HepG2 (cell line): ENCODE data around the gene ABCC3. TPM values are rescaled to one million over a fixed set of nuclear protein-coding genes. Genes with fewer than 3 reads are reported as not detected.

ENCODE experiments used
- CBFB ChIP-seq: sonication (generic); formaldehyde crosslinking; IDR thresholded peaks from 2 replicates; pipeline ENCODE4 v1.4.0; 2020; ENCODE audit warnings: missing genetic modification reagents
- FOSL1 ChIP-seq: sonication (generic); formaldehyde crosslinking; IDR thresholded peaks from 2 replicates; pipeline ENCODE4 v1.9.0; 2021; ENCODE audit warnings: missing genetic modification reagents, borderline replicate concordance
- GFI1 ChIP-seq: sonication (generic); formaldehyde crosslinking; IDR thresholded peaks from 2 replicates; pipeline ENCODE4 v1.5.0; 2020; ENCODE audit warnings: missing genetic modification reagents, mild to moderate bottlenecking, borderline replicate concordance
- HNRNPLL ChIP-seq: fragments of 200-400 bp; formaldehyde crosslinking; IDR thresholded peaks from 2 replicates; pipeline ENCODE4 v1.6.1; 2017; ENCODE audit warnings: mild to moderate bottlenecking, low read depth, low read length; ENCODE audit not compliant: poor library complexity, severe bottlenecking
- KDM5A ChIP-seq: fragments of 200-600 bp; sonication (generic); IDR thresholded peaks from 2 replicates; pipeline ENCODE4 v1.7.0; 2018; ENCODE audit warnings: antibody characterized with exemption, mild to moderate bottlenecking, low read length, borderline replicate concordance
- KLF11 ChIP-seq: IDR thresholded peaks from 2 replicates; pipeline ENCODE4 v1.6.1; 2016; ENCODE audit warnings: missing compliant biosample characterization
- KLF6 ChIP-seq: IDR thresholded peaks from 2 replicates; pipeline ENCODE4 v1.8.0; 2016; ENCODE audit warnings: missing biosample characterization, missing genetic modification reagents
- MIER2 ChIP-seq: IDR thresholded peaks from 2 replicates; pipeline ENCODE4 v1.6.1; 2016; ENCODE audit warnings: missing biosample characterization, missing genetic modification reagents
- NRL ChIP-seq: sonication (generic); formaldehyde crosslinking; IDR thresholded peaks from 2 replicates; pipeline ENCODE4 v1.5.0; 2020; ENCODE audit warnings: missing genetic modification reagents, mild to moderate bottlenecking, moderate library complexity, borderline replicate concordance
- PAF1 ChIP-seq: IDR thresholded peaks from 2 replicates; pipeline ENCODE4 v1.6.1; 2016; ENCODE audit warnings: missing genetic modification reagents, missing compliant biosample characterization
- RAD51 ChIP-seq: fragments of 450-650 bp; IDR thresholded peaks from 2 replicates; pipeline ENCODE4 v1.6.1; 2016; ENCODE audit warnings: borderline replicate concordance
- TSC22D2 ChIP-seq: sonication (generic); formaldehyde crosslinking; IDR thresholded peaks from 2 replicates; pipeline ENCODE4 v1.5.1; 2020; ENCODE audit warnings: missing genetic modification reagents, mild to moderate bottlenecking, borderline replicate concordance
- ZNF136 ChIP-seq: sonication (generic); formaldehyde crosslinking; IDR thresholded peaks from 2 replicates; pipeline ENCODE4 v1.8.1; 2022; ENCODE audit warnings: low read depth, mild to moderate bottlenecking, moderate library complexity, missing genetic modification reagents
- ZNF143 ChIP-seq: sonication (generic); formaldehyde crosslinking; IDR thresholded peaks from 2 replicates; pipeline ENCODE4 v1.4.0; 2020; ENCODE audit warnings: missing genetic modification reagents
- ZNF3 ChIP-seq: IDR thresholded peaks from 2 replicates; pipeline ENCODE4 v1.7.0; 2017; ENCODE audit warnings: inconsistent platforms
- ZNF557 ChIP-seq: sonication (generic); formaldehyde crosslinking; IDR thresholded peaks from 2 replicates; pipeline ENCODE4 v1.4.0; 2020; ENCODE audit warnings: missing genetic modification reagents
- ZNF644 ChIP-seq: IDR thresholded peaks from 2 replicates; pipeline ENCODE4 v1.6.1; 2016; ENCODE audit warnings: low read depth
- ZNF703 ChIP-seq: sonication (generic); formaldehyde crosslinking; IDR thresholded peaks from 2 replicates; pipeline ENCODE4 v1.5.1; 2020; ENCODE audit warnings: missing genetic modification reagents, mild to moderate bottlenecking, moderate library complexity, borderline replicate concordance
- ZNF792 ChIP-seq: IDR thresholded peaks from 2 replicates; pipeline ENCODE4 v1.6.1; 2016
- ZSCAN21 ChIP-seq: sonication (generic); formaldehyde crosslinking; IDR thresholded peaks from 2 replicates; pipeline ENCODE4 v1.8.0; 2022; ENCODE audit warnings: mild to moderate bottlenecking, missing genetic modification reagents, moderate library complexity, borderline replicate concordance
- polyA plus RNA-seq, 8 experiments: library from polyadenylated mRNA; depleted of rRNA in 3 of 8; stranded (reverse) in 7 of 8; unstranded in 1 of 8; fragments of >200 nt; fragmentation: Illumina TruSeq in 4 of 8; extraction: Trizol in 4 of 8; gene quantifications; 2 replicates each; pipeline versions ENCODE4 v1.2.1 to v1.2.3, GENCODE V29; 2011 to 2016; ENCODE audit warnings: low read depth in 4 of 8, missing spikeins in 1 of 8, mixed read lengths in 1 of 8; ENCODE audit not compliant: insufficient read depth in 1 of 8
- total RNA-seq, 5 experiments: library from RNA; depleted of rRNA; stranded (reverse); fragments of >200 nt; fragmentation: Illumina TruSeq; extraction: Trizol; gene quantifications; 2 replicates each; pipeline ENCODE4 v1.2.3, GENCODE V29; 2016; ENCODE audit warnings: low read depth in 1 of 5
- TF ChIP-seq, protein P1 (sequence below), 2 experiments: sonication (generic) in 1 of 2; formaldehyde crosslinking in 1 of 2; IDR thresholded peaks; 2 replicates each; pipeline versions ENCODE4 v1.4.0 to v1.6.1; 2016 to 2020; ENCODE audit warnings: borderline replicate concordance in 1 of 2, low read depth in 1 of 2, mild to moderate bottlenecking in 1 of 2, missing genetic modification reagents in 1 of 2
- TF ChIP-seq, protein P2 (sequence below): sonication (generic); formaldehyde crosslinking; IDR thresholded peaks from 2 replicates; pipeline ENCODE4 v1.4.0; 2020; ENCODE audit warnings: mild to moderate bottlenecking, missing genetic modification reagents
- TF ChIP-seq, protein P3 (sequence below): IDR thresholded peaks from 2 replicates; pipeline ENCODE4 v1.6.1; 2016; ENCODE audit warnings: low read depth
- TF ChIP-seq, protein P4 (sequence below): sonication (generic); formaldehyde crosslinking; IDR thresholded peaks from 2 replicates; pipeline ENCODE4 v1.4.0; 2020; ENCODE audit warnings: missing genetic modification reagents

ABCC3 gene
- total and polyA plus RNA-seq, 2 of the 13 experiments (the other 11 are each of a cell fraction or from before 2014, with no cell fraction given): 25.2 to 50.7 TPM

DNA sequence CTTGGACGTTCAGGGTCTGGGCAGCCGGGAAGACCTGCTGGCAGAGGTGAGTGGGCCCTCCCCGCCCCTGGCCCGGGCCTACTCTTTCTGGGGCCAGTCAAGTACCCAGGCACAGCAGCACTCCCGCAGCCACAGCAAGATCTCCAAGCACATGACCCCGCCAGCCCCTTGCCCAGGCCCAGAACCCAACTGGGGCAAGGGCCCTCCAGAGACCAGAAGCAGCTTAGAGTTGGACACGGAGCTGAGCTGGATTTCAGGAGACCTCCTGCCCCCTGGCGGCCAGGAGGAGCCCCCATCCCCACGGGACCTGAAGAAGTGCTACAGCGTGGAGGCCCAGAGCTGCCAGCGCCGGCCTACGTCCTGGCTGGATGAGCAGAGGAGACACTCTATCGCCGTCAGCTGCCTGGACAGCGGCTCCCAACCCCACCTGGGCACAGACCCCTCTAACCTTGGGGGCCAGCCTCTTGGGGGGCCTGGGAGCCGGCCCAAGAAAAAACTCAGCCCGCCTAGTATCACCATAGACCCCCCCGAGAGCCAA is 8.6 kb upstream of the ABCC3 start (continued):
- TF ChIP-seq KDM5A (no peak), ZNF143 (no peak), ZSCAN21 (CRISPR knock-in tag) (no peak), HNRNPLL (peak; percentile 53), ZNF792 (CRISPR knock-in tag) (0 out of 2 replicates have a peak, but pooled peaks have one; percentile 52), MIER2 (CRISPR knock-in tag) (peak; percentile 49; the same call in 1 of the 2 replicates), KLF11 (0 out of 2 replicates have a peak, but pooled peaks have one; percentile 67), TSC22D2 (0 out of 2 replicates have a peak, but pooled peaks have one; percentile 24), NRL (CRISPR knock-in tag) (no peak; the same call in 1 of the 2 replicates), ZNF136 (CRISPR knock-in tag) (no peak), FOSL1 (no peak), ZNF703 (CRISPR knock-in tag) (no peak), ZNF644 (CRISPR knock-in tag) (0 out of 2 replicates have a peak, but pooled peaks have one; percentile 29), PAF1 (CRISPR knock-in tag) (no peak), KLF6 (CRISPR knock-in tag) (no peak), CBFB (CRISPR knock-in tag) (no peak; the same call in 1 of the 2 replicates), GFI1 (CRISPR knock-in tag) (no peak), RAD51 (no peak), ZNF3 (CRISPR knock-in tag) (no peak), ZNF557 (CRISPR knock-in tag) (no peak)
- TF ChIP-seq, protein P1, sequence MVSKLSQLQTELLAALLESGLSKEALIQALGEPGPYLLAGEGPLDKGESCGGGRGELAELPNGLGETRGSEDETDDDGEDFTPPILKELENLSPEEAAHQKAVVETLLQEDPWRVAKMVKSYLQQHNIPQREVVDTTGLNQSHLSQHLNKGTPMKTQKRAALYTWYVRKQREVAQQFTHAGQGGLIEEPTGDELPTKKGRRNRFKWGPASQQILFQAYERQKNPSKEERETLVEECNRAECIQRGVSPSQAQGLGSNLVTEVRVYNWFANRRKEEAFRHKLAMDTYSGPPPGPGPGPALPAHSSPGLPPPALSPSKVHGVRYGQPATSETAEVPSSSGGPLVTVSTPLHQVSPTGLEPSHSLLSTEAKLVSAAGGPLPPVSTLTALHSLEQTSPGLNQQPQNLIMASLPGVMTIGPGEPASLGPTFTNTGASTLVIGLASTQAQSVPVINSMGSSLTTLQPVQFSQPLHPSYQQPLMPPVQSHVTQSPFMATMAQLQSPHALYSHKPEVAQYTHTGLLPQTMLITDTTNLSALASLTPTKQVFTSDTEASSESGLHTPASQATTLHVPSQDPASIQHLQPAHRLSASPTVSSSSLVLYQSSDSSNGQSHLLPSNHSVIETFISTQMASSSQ (IDR thresholded peaks at IDR 0.05; ENCODE audit: low read depth): no peak
- TF ChIP-seq, protein P1 (CRISPR knock-in tag; IDR thresholded peaks at IDR 0.05; ENCODE audit: borderline replicate concordance): no peak
- TF ChIP-seq, protein P2, sequence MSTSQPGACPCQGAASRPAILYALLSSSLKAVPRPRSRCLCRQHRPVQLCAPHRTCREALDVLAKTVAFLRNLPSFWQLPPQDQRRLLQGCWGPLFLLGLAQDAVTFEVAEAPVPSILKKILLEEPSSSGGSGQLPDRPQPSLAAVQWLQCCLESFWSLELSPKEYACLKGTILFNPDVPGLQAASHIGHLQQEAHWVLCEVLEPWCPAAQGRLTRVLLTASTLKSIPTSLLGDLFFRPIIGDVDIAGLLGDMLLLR: no peak
- TF ChIP-seq, protein P3, sequence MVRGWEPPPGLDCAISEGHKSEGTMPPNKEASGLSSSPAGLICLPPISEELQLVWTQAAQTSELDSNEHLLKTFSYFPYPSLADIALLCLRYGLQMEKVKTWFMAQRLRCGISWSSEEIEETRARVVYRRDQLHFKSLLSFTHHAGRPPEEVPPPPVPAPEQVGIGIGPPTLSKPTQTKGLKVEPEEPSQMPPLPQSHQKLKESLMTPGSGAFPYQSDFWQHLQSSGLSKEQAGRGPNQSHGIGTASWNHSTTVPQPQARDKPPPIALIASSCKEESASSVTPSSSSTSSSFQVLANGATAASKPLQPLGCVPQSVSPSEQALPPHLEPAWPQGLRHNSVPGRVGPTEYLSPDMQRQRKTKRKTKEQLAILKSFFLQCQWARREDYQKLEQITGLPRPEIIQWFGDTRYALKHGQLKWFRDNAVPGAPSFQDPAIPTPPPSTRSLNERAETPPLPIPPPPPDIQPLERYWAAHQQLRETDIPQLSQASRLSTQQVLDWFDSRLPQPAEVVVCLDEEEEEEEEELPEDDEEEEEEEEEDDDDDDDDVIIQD (CRISPR knock-in tag): no peak
- TF ChIP-seq, protein P4, sequence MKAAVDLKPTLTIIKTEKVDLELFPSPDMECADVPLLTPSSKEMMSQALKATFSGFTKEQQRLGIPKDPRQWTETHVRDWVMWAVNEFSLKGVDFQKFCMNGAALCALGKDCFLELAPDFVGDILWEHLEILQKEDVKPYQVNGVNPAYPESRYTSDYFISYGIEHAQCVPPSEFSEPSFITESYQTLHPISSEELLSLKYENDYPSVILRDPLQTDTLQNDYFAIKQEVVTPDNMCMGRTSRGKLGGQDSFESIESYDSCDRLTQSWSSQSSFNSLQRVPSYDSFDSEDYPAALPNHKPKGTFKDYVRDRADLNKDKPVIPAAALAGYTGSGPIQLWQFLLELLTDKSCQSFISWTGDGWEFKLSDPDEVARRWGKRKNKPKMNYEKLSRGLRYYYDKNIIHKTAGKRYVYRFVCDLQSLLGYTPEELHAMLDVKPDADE (CRISPR knock-in tag): no peak
